Neural cell (in vitro differentiated cells): ENCODE data around the gene MAGI1. TPM values are rescaled to one million over a fixed set of nuclear protein-coding genes. Genes with fewer than 3 reads are reported as not detected.
"Not testable (repeated sequence)": the region's sequence is repeated elsewhere in the genome, so short reads cannot be mapped to it uniquely, and the experiment has no call there.

Source experiments
- H2AFZ ChIP-seq: fragments of 200-600, 300-800 bp; sonication (generic), shearing (Covaris generic); 2 replicates; pipeline ENCODE4 v1.6.0; 2014; ENCODE audit warnings: low read depth, mild to moderate bottlenecking, antibody characterized with exemption, low read length, moderate library complexity
- H3F3A ChIP-seq: fragments of 200-600 bp; shearing (Covaris generic); 2 replicates; pipeline ENCODE4 v1.6.1; 2016; ENCODE audit warnings: mild to moderate bottlenecking, moderate library complexity, mixed read lengths, antibody characterized with exemption, low read length; ENCODE audit not compliant: insufficient read depth, poor library complexity, severe bottlenecking
- H3K27ac ChIP-seq: fragments of 200-600, 300-800 bp; sonication (generic), shearing (Covaris generic); 2 replicates; pipeline ENCODE4 v1.5.1; 2014; ENCODE audit warnings: mild to moderate bottlenecking, low read length, moderate library complexity
- H3K27me3 ChIP-seq: fragments of 300-800, 200-600 bp; sonication (generic), shearing (Covaris generic); 2 replicates; pipeline ENCODE4 v1.6.0; 2014; ENCODE audit warnings: mild to moderate bottlenecking, low read depth, low read length, moderate library complexity; ENCODE audit not compliant: insufficient read depth
- H3K36me3 ChIP-seq: fragments of 300-800, 200-600 bp; sonication (generic), shearing (Covaris generic); 2 replicates; pipeline ENCODE4 v1.5.1; 2014; ENCODE audit warnings: mild to moderate bottlenecking, antibody characterized with exemption, low read length, moderate library complexity; ENCODE audit not compliant: insufficient read depth
- H3K4me2 ChIP-seq: fragments of 300-800, 200-600 bp; sonication (generic), shearing (Covaris generic); 2 replicates; pipeline ENCODE4 v1.6.0; 2014; ENCODE audit warnings: mild to moderate bottlenecking, low read length
- H3K4me3 ChIP-seq: fragments of 300-800, 200-600 bp; sonication (generic), shearing (Covaris generic); 2 replicates; pipeline ENCODE4 v1.5.1; 2014; ENCODE audit warnings: mild to moderate bottlenecking, low read length, moderate library complexity
- H3K79me2 ChIP-seq: fragments of 200-600 bp; shearing (Covaris generic); replicated peaks from 2 replicates; pipeline ENCODE4 v1.6.0; 2014; ENCODE audit warnings: mild to moderate bottlenecking, low read length, moderate library complexity; ENCODE audit not compliant: insufficient read depth
- H3K9ac ChIP-seq: fragments of 300-800, 200-600 bp; sonication (generic), shearing (Covaris generic); 2 replicates; pipeline ENCODE4 v1.6.1; 2016; ENCODE audit warnings: mild to moderate bottlenecking, low read length, mixed read lengths
- H3K9me2 ChIP-seq: fragments of 200-600 bp; shearing (Covaris generic); 2 replicates; pipeline ENCODE4 v1.6.1; 2016; ENCODE audit warnings: mild to moderate bottlenecking, low read length, mixed read lengths; ENCODE audit not compliant: insufficient read depth
- H3K9me3 ChIP-seq: fragments of 200-600, 300-800 bp; sonication (generic), shearing (Covaris generic); 2 replicates; pipeline ENCODE4 v1.6.1; 2016; ENCODE audit warnings: mild to moderate bottlenecking, mixed run types, low read length, moderate library complexity, mixed read lengths
- H4K20me1 ChIP-seq: fragments of 200-600 bp; shearing (Covaris generic); 2 replicates; pipeline ENCODE4 v1.6.1; 2016; ENCODE audit warnings: mild to moderate bottlenecking, mixed run types; ENCODE audit not compliant: insufficient read depth
- CTCF ChIP-seq: fragments of 450-650 bp; IDR thresholded peaks from 2 replicates; pipeline ENCODE4 v1.5.1; 2014; ENCODE audit warnings: antibody characterized with exemption, mild to moderate bottlenecking, moderate library complexity; ENCODE audit not compliant: poor library complexity, severe bottlenecking
- EP300 ChIP-seq: fragments of 450-650 bp; conservative IDR thresholded peaks from 2 replicates; pipeline ENCODE4 v1.6.1; 2014; ENCODE audit warnings: antibody characterized with exemption, mild to moderate bottlenecking, moderate library complexity; ENCODE audit not compliant: poor library complexity, severe bottlenecking
- EZH2 ChIP-seq: fragments of 200-600, 300-800 bp; shearing (Covaris generic), sonication (generic); IDR thresholded peaks from 2 replicates; pipeline ENCODE4 v1.6.1; 2014; ENCODE audit warnings: antibody characterized with exemption, low read length, borderline replicate concordance, mild to moderate bottlenecking; ENCODE audit not compliant: insufficient read depth, poor library complexity, severe bottlenecking
- MXI1 ChIP-seq: fragments of 450-650 bp; conservative IDR thresholded peaks from 2 replicates; pipeline ENCODE4 v1.6.1; 2014; ENCODE audit warnings: antibody characterized with exemption, mild to moderate bottlenecking; ENCODE audit not compliant: poor library complexity, severe bottlenecking
- POLR2AphosphoS5 ChIP-seq: IDR thresholded peaks from 2 replicates; pipeline ENCODE4 v1.6.1; 2012
- RAD21 ChIP-seq: fragments of 450-650 bp; conservative IDR thresholded peaks from 2 replicates; pipeline ENCODE4 v1.6.1; 2014; ENCODE audit warnings: antibody characterized with exemption, mild to moderate bottlenecking, moderate library complexity
- SMC3 ChIP-seq: fragments of 450-650 bp; conservative IDR thresholded peaks from 2 replicates; pipeline ENCODE4 v1.6.1; 2014; ENCODE audit warnings: antibody characterized with exemption, mild to moderate bottlenecking, moderate library complexity; ENCODE audit not compliant: poor library complexity
- TAF1 ChIP-seq: IDR thresholded peaks from 2 replicates; pipeline ENCODE4 v1.6.1; 2012; ENCODE audit warnings: low read depth
- polyA plus RNA-seq: library from polyadenylated mRNA; depleted of rRNA; stranded (reverse); fragments of >200 nt; gene quantifications from 2 replicates; pipeline ENCODE4 v1.2.3, GENCODE V29; 2014
- TF ChIP-seq, protein P1 (sequence below): IDR thresholded peaks from 2 replicates; pipeline ENCODE4 v1.6.1; 2012; ENCODE audit warnings: borderline replicate concordance

Gene MAGI1
- polyA plus RNA-seq, 1 donor from 2014 or later = 44.7 TPM

DNA sequence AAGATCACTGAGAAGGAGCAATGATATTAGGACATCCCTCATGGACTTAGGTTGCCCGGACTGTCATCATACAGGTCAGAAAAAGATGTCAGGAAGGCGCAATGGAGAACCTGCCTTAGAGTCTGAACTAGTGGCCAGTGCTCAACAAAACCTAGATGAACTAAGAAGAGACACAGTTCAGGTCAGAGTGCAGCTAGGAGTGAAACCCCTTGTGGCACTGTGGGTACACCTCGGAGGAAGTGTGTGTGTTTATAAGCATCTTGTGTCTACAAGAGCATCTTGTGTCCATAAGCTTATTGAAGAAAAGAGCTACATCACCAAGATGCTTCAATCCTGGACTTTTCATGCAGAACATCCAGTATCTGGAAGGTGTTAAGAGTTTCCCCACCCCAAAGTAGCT is 315.7 kb downstream of the MAGI1 start:
- no peak overlapping the region for H3K4me3 ChIP-seq
- TF ChIP-seq, protein P1, sequence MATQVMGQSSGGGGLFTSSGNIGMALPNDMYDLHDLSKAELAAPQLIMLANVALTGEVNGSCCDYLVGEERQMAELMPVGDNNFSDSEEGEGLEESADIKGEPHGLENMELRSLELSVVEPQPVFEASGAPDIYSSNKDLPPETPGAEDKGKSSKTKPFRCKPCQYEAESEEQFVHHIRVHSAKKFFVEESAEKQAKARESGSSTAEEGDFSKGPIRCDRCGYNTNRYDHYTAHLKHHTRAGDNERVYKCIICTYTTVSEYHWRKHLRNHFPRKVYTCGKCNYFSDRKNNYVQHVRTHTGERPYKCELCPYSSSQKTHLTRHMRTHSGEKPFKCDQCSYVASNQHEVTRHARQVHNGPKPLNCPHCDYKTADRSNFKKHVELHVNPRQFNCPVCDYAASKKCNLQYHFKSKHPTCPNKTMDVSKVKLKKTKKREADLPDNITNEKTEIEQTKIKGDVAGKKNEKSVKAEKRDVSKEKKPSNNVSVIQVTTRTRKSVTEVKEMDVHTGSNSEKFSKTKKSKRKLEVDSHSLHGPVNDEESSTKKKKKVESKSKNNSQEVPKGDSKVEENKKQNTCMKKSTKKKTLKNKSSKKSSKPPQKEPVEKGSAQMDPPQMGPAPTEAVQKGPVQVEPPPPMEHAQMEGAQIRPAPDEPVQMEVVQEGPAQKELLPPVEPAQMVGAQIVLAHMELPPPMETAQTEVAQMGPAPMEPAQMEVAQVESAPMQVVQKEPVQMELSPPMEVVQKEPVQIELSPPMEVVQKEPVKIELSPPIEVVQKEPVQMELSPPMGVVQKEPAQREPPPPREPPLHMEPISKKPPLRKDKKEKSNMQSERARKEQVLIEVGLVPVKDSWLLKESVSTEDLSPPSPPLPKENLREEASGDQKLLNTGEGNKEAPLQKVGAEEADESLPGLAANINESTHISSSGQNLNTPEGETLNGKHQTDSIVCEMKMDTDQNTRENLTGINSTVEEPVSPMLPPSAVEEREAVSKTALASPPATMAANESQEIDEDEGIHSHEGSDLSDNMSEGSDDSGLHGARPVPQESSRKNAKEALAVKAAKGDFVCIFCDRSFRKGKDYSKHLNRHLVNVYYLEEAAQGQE = no peak
- TF ChIP-seq SMC3 = no peak
- no peak for TF ChIP-seq RAD21
- TF ChIP-seq MXI1 = no peak
- TF ChIP-seq EP300 = no peak
- no peak for TF ChIP-seq POLR2AphosphoS5
- no peak for TF ChIP-seq EZH2
- TF ChIP-seq CTCF = no peak
- TF ChIP-seq TAF1 = no peak
- H3K9me3 ChIP-seq = no peaks in the 10 kb centered on the region
- no peak overlapping the region for H3K4me2 ChIP-seq
- H3K36me3 ChIP-seq = no peaks in the 10 kb centered on the region
- H3F3A ChIP-seq = no peaks in the 10 kb centered on the region
- no peaks in the 10 kb centered on the region for H3K9me2 ChIP-seq
- no peaks in the 10 kb centered on the region for H3K79me2 ChIP-seq
- no peak overlapping the region for H2AFZ ChIP-seq
- no peaks in the 10 kb centered on the region for H4K20me1 ChIP-seq
- no peak overlapping the region for H3K9ac ChIP-seq
- H3K27ac ChIP-seq = no peak overlapping the region
- no peaks in the 10 kb centered on the region for H3K27me3 ChIP-seq

DNA sequence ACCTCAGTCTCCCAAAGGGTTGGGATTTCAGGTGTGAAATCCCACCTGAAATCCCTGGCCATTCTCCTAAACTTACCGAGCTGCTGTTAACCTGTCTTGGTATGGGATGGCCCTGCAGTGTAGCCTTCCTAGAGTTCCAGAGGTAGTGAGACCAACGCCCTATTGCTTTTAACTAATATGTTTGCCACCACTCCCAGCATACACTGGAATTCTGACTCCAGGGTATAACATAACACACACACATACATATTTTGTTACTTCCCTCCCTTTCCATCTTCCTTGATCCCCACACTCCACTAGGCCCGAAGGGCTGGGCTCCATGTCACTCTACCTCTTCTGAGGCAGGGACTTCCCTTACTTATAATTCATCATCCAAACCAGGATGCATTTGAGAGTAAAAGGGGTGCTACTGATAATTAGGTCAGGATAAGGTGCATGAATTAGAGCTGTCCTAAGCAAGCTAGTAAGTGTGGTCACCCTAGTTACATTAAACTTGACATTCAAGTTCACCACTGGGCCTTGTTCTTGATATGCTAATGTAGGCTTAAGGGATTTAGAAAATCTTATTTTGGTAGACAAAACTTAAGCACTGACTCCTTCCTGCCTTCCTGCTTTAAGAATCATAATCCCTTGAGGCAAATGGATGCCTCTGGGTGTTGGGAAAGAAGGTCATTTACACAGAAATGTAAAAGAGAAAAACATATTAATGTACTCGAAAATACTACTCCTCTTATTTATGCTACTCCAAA is 317.6 kb downstream of the MAGI1 start:
- Histone ChIP-seq H4K20me1 (no peaks in the 10 kb centered on the region), H3K9me3 (no peaks in the 10 kb centered on the region), H3K4me3 (no peak overlapping the region), H3K9ac (no peak overlapping the region), H3K4me2 (no peak overlapping the region), H3K9me2 (no peaks in the 10 kb centered on the region), H3K79me2 (no peaks in the 10 kb centered on the region), H3K36me3 (no peaks in the 10 kb centered on the region), H3F3A (no peaks in the 10 kb centered on the region), H3K27ac (no peak overlapping the region), H3K27me3 (no peaks in the 10 kb centered on the region), H2AFZ (no peak overlapping the region)
- TF ChIP-seq, protein P1 = no peak
- TF ChIP-seq CTCF (no peak), EP300 (no peak), SMC3 (no peak)

GRCh38 chr3:65719639-65720038 is 319.1 kb downstream of the MAGI1 start:
- not testable (repeated sequence) for H2AFZ ChIP-seq, H3K27me3 ChIP-seq, H3K36me3 ChIP-seq, H3K9me2 ChIP-seq, H3K27ac ChIP-seq, H3K79me2 ChIP-seq, H3K4me2 ChIP-seq, H3F3A ChIP-seq, H3K4me3 ChIP-seq, H3K9ac ChIP-seq, H4K20me1 ChIP-seq, H3K9me3 ChIP-seq
